Activated T-helper 2 cell treated with anti-CD3 and anti-CD28 coated beads, Interferon-gamma antibody, Interleukin-2, Interleukin-4, amounts not matched to agents 10 μg/mL and 5 μg/mL and 100 μg/mL, durations not matched to agents 14 hours and 24 hours and 36 hours (primary cell): Measurements from ENCODE around the gene LRRC47. TPM values are rescaled to one million over a fixed set of nuclear protein-coding genes. Genes with fewer than 3 reads are reported as not detected.

Experiments
- DNase-seq: peaks from one replicate; pipeline ENCODE4 v3.0.0; 2021; ENCODE audit warnings: low spot score
- H3K27ac Mint-ChIP-seq: one replicate; pipeline ENCODE4 v1.8.0; 2021; ENCODE audit warnings: mixed read lengths
- H3K27me3 Mint-ChIP-seq: one replicate; pipeline ENCODE4 v1.8.0; 2021; ENCODE audit warnings: low read depth, mixed read lengths
- H3K36me3 Mint-ChIP-seq: one replicate; pipeline ENCODE4 v1.8.0; 2021; ENCODE audit warnings: low read depth, mixed read lengths
- H3K4me1 Mint-ChIP-seq: one replicate; pipeline ENCODE4 v1.8.0; 2021; ENCODE audit warnings: low read depth, mixed read lengths
- H3K4me3 Mint-ChIP-seq: one replicate; pipeline ENCODE4 v1.8.0; 2021; ENCODE audit warnings: low read depth, mild to moderate bottlenecking, moderate library complexity, mixed read lengths
- H3K9me3 Mint-ChIP-seq: one replicate; pipeline ENCODE4 v1.8.0; 2021; ENCODE audit warnings: mixed read lengths
- intact Hi-C: fragments of 100-400 bp; cut with micrococcal nuclease; formaldehyde crosslinking; loops from one replicate; pipeline ENCODE4 v1.15.1; 2023
- total RNA-seq: library from RNA; stranded (reverse); gene quantifications from 2 replicates; pipeline ENCODE4 v1.2.3, GENCODE V29; 2022

The LRRC47 gene
- total RNA-seq, 1 donor from 2014 or later = 40.4 TPM

DNA sequence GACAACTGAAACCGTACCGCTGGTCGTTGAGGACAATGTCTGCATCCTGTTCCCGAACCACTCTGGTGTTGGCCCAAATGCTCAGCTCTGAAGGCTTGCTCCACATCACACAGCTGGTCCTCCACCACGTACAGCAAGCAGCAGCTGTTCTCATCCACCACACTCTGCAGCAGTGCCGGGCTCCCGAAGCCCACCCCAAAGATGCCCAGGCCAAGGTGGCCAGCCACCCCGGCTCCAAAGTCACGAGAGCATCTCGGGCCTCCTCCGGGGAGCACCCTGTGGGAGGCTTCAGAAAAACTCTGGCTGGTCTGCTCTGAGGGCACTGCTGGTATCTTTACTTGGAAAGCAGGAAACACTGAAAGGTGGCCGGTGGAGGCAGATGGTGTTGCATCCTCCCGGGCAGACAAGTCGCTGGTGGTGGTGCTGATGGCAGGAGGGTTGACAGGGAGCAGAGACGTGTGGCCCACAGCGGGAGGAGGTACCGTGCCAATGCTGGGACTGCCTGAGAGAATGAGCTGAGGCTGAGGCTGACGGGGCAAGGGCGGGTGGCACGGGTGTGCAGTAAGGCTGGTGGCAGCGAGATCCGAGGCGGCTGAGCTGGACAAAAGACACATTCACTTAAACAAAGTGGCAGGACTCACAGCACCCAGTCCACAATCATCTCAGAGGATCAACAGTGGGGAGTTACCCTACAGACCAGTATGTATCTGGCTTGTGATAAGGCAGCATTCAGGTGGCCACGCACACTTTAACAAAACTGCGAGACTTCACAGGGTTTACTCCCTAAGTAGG, 50.5 kb downstream of the LRRC47 start:
- Mint-ChIP-seq H3K9me3 (no peaks in the 10 kb centered on the region), H3K27ac (peak overlapping the region; percentile 24), H3K4me3 (peak overlapping the region; percentile 77), H3K4me1 (peaks cover 19% of the 10 kb centered on the region), H3K27me3 (no peaks in the 10 kb centered on the region), H3K36me3 (no peaks in the 10 kb centered on the region)
- DNase-seq = no peak
- intact Hi-C loops = no loop called here

GRCh38 chr1:3745071-3745470, 51.2 kb downstream of the LRRC47 start:
- no peaks in the 10 kb centered on the region for H3K9me3 Mint-ChIP-seq
- no peak for DNase-seq
- no peaks in the 10 kb centered on the region for H3K27me3 Mint-ChIP-seq
- no peaks in the 10 kb centered on the region for H3K36me3 Mint-ChIP-seq
- intact Hi-C loops = no loop called here
- no peak overlapping the region for H3K27ac Mint-ChIP-seq
- H3K4me1 Mint-ChIP-seq = peaks cover 19% of the 10 kb centered on the region
- H3K4me3 Mint-ChIP-seq = no peak overlapping the region

- Mint-ChIP-seq H3K27me3 (no peaks in the 10 kb centered on the region), H3K9me3 (no peaks in the 10 kb centered on the region), H3K36me3 (no peaks in the 10 kb centered on the region), H3K4me1 (peaks cover 19% of the 10 kb centered on the region), H3K27ac (no peak overlapping the region), H3K4me3 (no peak overlapping the region)
- intact Hi-C loops = no loop called here
- no peak for DNase-seq
Measured at GRCh38 chr1:3744646-3745045, 51.7 kb downstream of the LRRC47 start.

- intact Hi-C loops = no loop called here
- Mint-ChIP-seq H3K9me3 (no peaks in the 10 kb centered on the region), H3K27me3 (no peaks in the 10 kb centered on the region), H3K27ac (no peak overlapping the region), H3K4me3 (no peak overlapping the region), H3K4me1 (peaks cover 19% of the 10 kb centered on the region), H3K36me3 (no peaks in the 10 kb centered on the region)
- DNase-seq = no peak
Measured at GRCh38 chr1:3743826-3744225, 52.5 kb downstream of the LRRC47 start.

GRCh38 chr1:3743421-3743820, 52.9 kb downstream of the LRRC47 start:
- Mint-ChIP-seq H3K4me3 (no peak overlapping the region), H3K9me3 (no peaks in the 10 kb centered on the region), H3K4me1 (peaks cover 19% of the 10 kb centered on the region), H3K36me3 (no peaks in the 10 kb centered on the region), H3K27ac (no peak overlapping the region), H3K27me3 (no peaks in the 10 kb centered on the region)
- intact Hi-C loops = no loop called here
- no peak for DNase-seq

DNA sequence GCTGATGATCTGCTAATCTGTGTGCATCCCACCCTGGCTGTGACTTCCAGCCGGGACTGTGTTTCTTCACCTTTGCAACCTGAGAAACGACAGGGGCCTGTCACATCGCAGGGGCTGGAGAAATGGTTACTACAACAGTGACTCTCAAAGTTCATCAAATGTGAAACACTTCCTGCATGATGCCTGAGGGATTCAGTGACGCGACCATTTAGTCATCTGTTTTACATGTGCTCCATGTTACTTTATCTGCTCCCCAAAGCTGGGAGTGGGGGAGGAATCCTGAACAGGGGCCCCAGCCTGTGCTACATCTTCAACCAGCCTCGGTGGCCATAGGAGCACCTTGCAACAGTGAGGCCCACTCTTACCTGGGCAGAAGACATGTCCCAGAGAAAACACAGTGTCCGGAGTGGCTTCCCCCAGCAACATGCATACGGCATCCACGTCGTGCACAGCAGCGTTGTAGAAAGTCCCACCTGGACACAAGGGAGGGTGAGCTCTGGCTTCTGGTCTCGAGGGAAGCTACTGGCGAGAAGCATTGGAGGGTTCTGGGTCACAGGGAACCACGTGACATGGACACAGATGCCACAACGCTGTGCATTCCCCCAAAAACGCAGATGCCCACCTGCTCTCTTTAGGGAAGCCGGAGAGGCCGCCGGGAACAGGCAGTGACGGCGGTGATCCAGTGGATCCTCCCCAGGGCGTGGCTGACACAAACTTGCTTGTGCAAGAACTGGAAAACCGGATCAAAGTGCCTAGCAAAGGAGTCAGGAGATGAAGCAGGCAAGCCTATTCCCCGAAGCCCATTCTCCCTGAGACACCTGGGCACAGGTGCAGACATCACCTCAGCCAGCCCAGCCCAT, 53.6 kb downstream of the LRRC47 start:
- H3K27me3 Mint-ChIP-seq = no peaks in the 10 kb centered on the region
- peaks cover 14% of the 10 kb centered on the region for H3K4me1 Mint-ChIP-seq
- no peak for DNase-seq
- H3K36me3 Mint-ChIP-seq = no peaks in the 10 kb centered on the region
- intact Hi-C loops = no loop called here
- H3K9me3 Mint-ChIP-seq = no peaks in the 10 kb centered on the region
- H3K4me3 Mint-ChIP-seq = no peak overlapping the region
- no peak overlapping the region for H3K27ac Mint-ChIP-seq

- intact Hi-C loops = no loop called here
- no peak overlapping the region for H3K27ac Mint-ChIP-seq
- H3K27me3 Mint-ChIP-seq = no peaks in the 10 kb centered on the region
- H3K4me3 Mint-ChIP-seq = no peak overlapping the region
- peaks cover 13% of the 10 kb centered on the region for H3K4me1 Mint-ChIP-seq
- H3K9me3 Mint-ChIP-seq = no peaks in the 10 kb centered on the region
- no peaks in the 10 kb centered on the region for H3K36me3 Mint-ChIP-seq
- DNase-seq = no peak
Measured at GRCh38 chr1:3741566-3742438, 54.5 kb downstream of the LRRC47 start.

GRCh38 chr1:3740752-3741151, 55.5 kb downstream of the LRRC47 start:
- Mint-ChIP-seq H3K4me1 (peaks cover 10% of the 10 kb centered on the region), H3K27ac (no peak overlapping the region), H3K36me3 (no peaks in the 10 kb centered on the region), H3K27me3 (no peaks in the 10 kb centered on the region), H3K4me3 (no peak overlapping the region), H3K9me3 (no peaks in the 10 kb centered on the region)
- DNase-seq = no peak
- intact Hi-C loops = no loop called here

DNA sequence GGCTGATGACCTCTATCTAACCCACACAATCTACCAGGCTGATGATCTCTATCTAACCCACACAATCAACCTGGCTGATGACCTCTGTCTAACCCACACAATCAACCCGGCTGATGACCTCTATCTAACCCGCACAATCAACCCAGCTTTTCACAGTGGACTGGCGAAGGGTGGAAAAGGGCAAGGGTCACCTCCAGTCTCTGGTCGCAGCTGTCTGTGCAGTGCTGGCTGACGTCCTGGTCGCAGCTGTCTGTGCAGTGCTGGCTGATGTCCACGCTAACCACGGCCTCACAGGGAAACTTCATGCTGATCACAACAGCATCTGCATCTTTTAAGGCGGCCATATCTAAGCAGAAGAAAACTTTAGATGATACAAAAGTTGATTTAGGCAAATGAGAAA, 56.3 kb downstream of the LRRC47 start:
- H3K4me1 Mint-ChIP-seq = peaks cover 3% of the 10 kb centered on the region
- H3K36me3 Mint-ChIP-seq = no peaks in the 10 kb centered on the region
- intact Hi-C loops = no loop called here
- no peak for DNase-seq
- no peak overlapping the region for H3K27ac Mint-ChIP-seq
- H3K4me3 Mint-ChIP-seq = no peak overlapping the region
- H3K27me3 Mint-ChIP-seq = no peaks in the 10 kb centered on the region
- H3K9me3 Mint-ChIP-seq = no peaks in the 10 kb centered on the region

- H3K27ac Mint-ChIP-seq = no peak overlapping the region
- DNase-seq = no peak
- no peaks in the 10 kb centered on the region for H3K9me3 Mint-ChIP-seq
- H3K27me3 Mint-ChIP-seq = no peaks in the 10 kb centered on the region
- no peaks in the 10 kb centered on the region for H3K4me1 Mint-ChIP-seq
- no peaks in the 10 kb centered on the region for H3K36me3 Mint-ChIP-seq
- intact Hi-C loops = no loop called here
- H3K4me3 Mint-ChIP-seq = no peak overlapping the region
Measured at GRCh38 chr1:3738943-3739342, 57.4 kb downstream of the LRRC47 start.

- Mint-ChIP-seq H3K27me3 (no peaks in the 10 kb centered on the region), H3K4me3 (no peak overlapping the region), H3K27ac (no peak overlapping the region), H3K9me3 (no peaks in the 10 kb centered on the region), H3K4me1 (no peaks in the 10 kb centered on the region), H3K36me3 (no peaks in the 10 kb centered on the region)
- intact Hi-C loops = no loop called here
- DNase-seq = no peak
Measured at GRCh38 chr1:3736708-3737107, 59.6 kb downstream of the LRRC47 start.

- no peaks in the 10 kb centered on the region for H3K27me3 Mint-ChIP-seq
Measured at GRCh38 chr1:3736131-3736561, 60.2 kb downstream of the LRRC47 start.

More at GRCh38 chr1:3736131-3736561, 60.2 kb downstream of the LRRC47 start:
- H3K9me3 Mint-ChIP-seq = no peaks in the 10 kb centered on the region
- no peak overlapping the region for H3K27ac Mint-ChIP-seq
- H3K4me3 Mint-ChIP-seq = no peak overlapping the region
- H3K4me1 Mint-ChIP-seq = no peaks in the 10 kb centered on the region
- H3K36me3 Mint-ChIP-seq = no peaks in the 10 kb centered on the region
- intact Hi-C loops = no loop called here
- DNase-seq = no peak
